Muscle layer of colon (tissue), 2 donors: Measurements from ENCODE around the gene NKG7.
"Not testable (repeated sequence)": the region's sequence is repeated elsewhere in the genome, so short reads cannot be mapped to it uniquely, and the experiment has no call there.

ENCODE experiments used
- H3K27ac ChIP-seq: one replicate; pipeline ENCODE4 v1.7.0; 2013; ENCODE audit warnings: low read depth, mild to moderate bottlenecking, low read length, moderate library complexity
- H3K27me3 ChIP-seq, 2 donors: one replicate each; pipeline ENCODE4 v1.7.0; 2013; ENCODE audit warnings: low read length in 2 of 2, mild to moderate bottlenecking in 2 of 2; ENCODE audit not compliant: insufficient read depth in 2 of 2, control insufficient read depth in 1 of 2
- H3K36me3 ChIP-seq: one replicate; pipeline ENCODE4 v1.7.0; 2013; ENCODE audit warnings: mild to moderate bottlenecking, low read length; ENCODE audit not compliant: insufficient read depth
- H3K4me1 ChIP-seq: one replicate; pipeline ENCODE4 v1.7.0; 2013; ENCODE audit warnings: mild to moderate bottlenecking, low read length; ENCODE audit not compliant: insufficient read depth
- H3K4me3 ChIP-seq, 2 donors: one replicate each; pipeline ENCODE4 v1.7.0; 2013; ENCODE audit warnings: low read length in 2 of 2, low read depth in 1 of 2, mild to moderate bottlenecking in 1 of 2, moderate library complexity in 1 of 2
- H3K9ac ChIP-seq: one replicate; pipeline ENCODE4 v1.7.0; 2013; ENCODE audit warnings: low read length
- H3K9me3 ChIP-seq: one replicate; pipeline ENCODE4 v1.7.0; 2013; ENCODE audit warnings: mild to moderate bottlenecking, low read length
- donor health status: abdominal sarcoma.
- donor health status: Adenocarcinoma of cecum.

NKG7 gene

GRCh38 chr19:51407511-51408131 lies 35.2 kb upstream of the NKG7 start:
- no peak overlapping the region for H3K27ac ChIP-seq
- H3K27me3 ChIP-seq: peaks cover 0 to 4% of the 10 kb centered on the region in 2 donors
- no peak overlapping the region for H3K9ac ChIP-seq
- no peaks in the 10 kb centered on the region for H3K9me3 ChIP-seq
- H3K4me1 ChIP-seq: no peaks in the 10 kb centered on the region
- H3K36me3 ChIP-seq: no peaks in the 10 kb centered on the region
- H3K4me3 ChIP-seq: no peak overlapping the region

- H3K4me3 ChIP-seq: no peak overlapping the region
- H3K36me3 ChIP-seq: no peaks in the 10 kb centered on the region
- peaks cover 0 to 4% of the 10 kb centered on the region in 2 donors for H3K27me3 ChIP-seq
- no peaks in the 10 kb centered on the region for H3K4me1 ChIP-seq
- no peak overlapping the region for H3K27ac ChIP-seq
- no peak overlapping the region for H3K9ac ChIP-seq
- no peaks in the 10 kb centered on the region for H3K9me3 ChIP-seq
Observed at GRCh38 chr19:51402117-51402516, 29.7 kb upstream of the NKG7 start.

DNA sequence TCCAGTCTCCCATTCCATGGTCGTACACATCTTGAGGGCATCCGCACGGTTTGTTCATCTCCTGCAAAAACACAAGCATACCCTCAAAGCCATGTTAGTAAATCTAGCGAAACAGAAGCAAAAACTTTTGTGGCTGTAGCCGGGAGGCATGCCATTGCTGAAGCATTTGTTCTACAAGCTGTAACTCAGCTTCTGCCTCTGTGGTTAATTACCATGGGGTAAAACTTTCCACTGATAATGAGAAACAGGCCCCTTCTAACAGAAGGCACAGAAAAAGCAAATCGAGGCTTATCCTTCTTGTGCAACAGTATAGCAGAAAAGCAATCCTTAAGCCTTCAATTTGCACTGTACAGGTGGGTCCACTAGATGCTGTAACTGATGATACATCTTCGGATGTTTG lies 27.5 kb upstream of the NKG7 start:
- H3K4me3 ChIP-seq, H3K9ac ChIP-seq, H3K36me3 ChIP-seq, H3K9me3 ChIP-seq, H3K4me1 ChIP-seq, H3K27me3 ChIP-seq, H3K27ac ChIP-seq: not testable (repeated sequence)

GRCh38 chr19:51399231-51399630 lies 26.8 kb upstream of the NKG7 start:
- no peaks in the 10 kb centered on the region for H3K27me3 ChIP-seq
- H3K9me3 ChIP-seq: no peaks in the 10 kb centered on the region
- no peaks in the 10 kb centered on the region for H3K36me3 ChIP-seq
- peaks cover 6% of the 10 kb centered on the region for H3K4me1 ChIP-seq
- no peak overlapping the region for H3K4me3 ChIP-seq
- no peak overlapping the region for H3K27ac ChIP-seq
- H3K9ac ChIP-seq: no peak overlapping the region

- Histone ChIP-seq H3K27me3 (no peaks in the 10 kb centered on the region), H3K27ac (no peak overlapping the region), H3K9me3 (no peaks in the 10 kb centered on the region), H3K4me3 (no peak overlapping the region), H3K36me3 (no peaks in the 10 kb centered on the region), H3K9ac (no peak overlapping the region), H3K4me1 (peaks cover 11% of the 10 kb centered on the region)
Observed at GRCh38 chr19:51398096-51398704, 25.7 kb upstream of the NKG7 start.

GRCh38 chr19:51397453-51397852 lies 25.0 kb upstream of the NKG7 start:
- H3K4me3 ChIP-seq, H3K9me3 ChIP-seq, H3K27ac ChIP-seq, H3K36me3 ChIP-seq, H3K27me3 ChIP-seq, H3K9ac ChIP-seq: not testable (repeated sequence)
- peaks cover 11% of the 10 kb centered on the region for H3K4me1 ChIP-seq

GRCh38 chr19:51396175-51396574 lies 23.7 kb upstream of the NKG7 start:
- Histone ChIP-seq H3K27ac (no peak overlapping the region), H3K9ac (no peak overlapping the region), H3K36me3 (no peaks in the 10 kb centered on the region), H3K4me3 (no peak overlapping the region), H3K9me3 (no peaks in the 10 kb centered on the region), H3K27me3 (no peaks in the 10 kb centered on the region), H3K4me1 (peaks cover 11% of the 10 kb centered on the region)

DNA sequence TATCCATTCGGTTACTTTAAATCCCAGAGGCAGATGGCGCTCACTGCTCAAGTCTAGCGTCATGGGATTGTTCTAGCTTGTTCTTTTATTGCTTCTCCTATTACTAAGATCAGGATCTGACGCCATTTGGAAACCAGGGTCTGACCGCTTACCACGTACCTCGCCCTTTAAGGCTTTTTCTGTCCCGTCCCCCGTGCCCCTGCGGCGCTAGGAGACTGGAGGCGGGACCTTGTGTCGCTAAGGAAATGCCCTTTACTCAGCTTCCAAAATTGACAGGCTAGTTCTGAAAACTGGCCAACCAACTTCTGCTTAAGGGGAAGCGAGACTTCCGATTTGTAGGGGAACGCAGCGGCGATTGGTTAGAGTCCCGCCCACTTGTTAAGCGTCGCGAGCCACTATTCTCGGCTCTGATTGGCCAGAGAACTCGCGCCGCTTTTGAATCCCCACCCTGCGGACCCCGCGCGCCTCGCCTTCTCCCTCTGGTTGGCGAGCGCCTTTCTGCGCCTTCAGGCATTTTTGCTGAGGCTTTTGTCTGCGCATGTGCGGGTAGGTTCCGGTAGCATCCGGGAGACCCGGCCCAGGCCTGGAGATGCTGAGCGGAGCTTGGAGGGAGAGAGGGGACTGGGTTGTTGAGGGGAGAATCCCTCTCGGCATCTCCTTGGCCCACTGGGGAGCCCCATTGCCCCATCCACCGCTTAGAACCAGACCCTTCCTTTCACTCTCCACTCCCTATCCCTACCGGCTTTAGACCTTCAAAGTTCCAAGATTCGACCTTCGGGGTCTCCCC lies 21.8 kb upstream of the NKG7 start:
- H3K36me3 ChIP-seq: no peaks in the 10 kb centered on the region
- peak overlapping the region; percentile 42 for H3K27ac ChIP-seq
- no peak overlapping the region for H3K9ac ChIP-seq
- H3K4me1 ChIP-seq: peaks cover 11% of the 10 kb centered on the region
- no peaks in the 10 kb centered on the region for H3K27me3 ChIP-seq
- peak overlapping the region; percentile 49 to 78 for H3K4me3 ChIP-seq
- H3K9me3 ChIP-seq: no peaks in the 10 kb centered on the region

GRCh38 chr19:51392701-51393100 lies 20.2 kb upstream of the NKG7 start:
- H3K27ac ChIP-seq: no peak overlapping the region
- no peak overlapping the region for H3K4me3 ChIP-seq
- no peaks in the 10 kb centered on the region for H3K9me3 ChIP-seq
- H3K36me3 ChIP-seq: no peaks in the 10 kb centered on the region
- H3K4me1 ChIP-seq: peaks cover 11% of the 10 kb centered on the region
- H3K9ac ChIP-seq: no peak overlapping the region
- H3K27me3 ChIP-seq: no peaks in the 10 kb centered on the region

- H3K9ac ChIP-seq: no peak overlapping the region
- no peaks in the 10 kb centered on the region for H3K27me3 ChIP-seq
- H3K4me3 ChIP-seq: no peak overlapping the region
- no peaks in the 10 kb centered on the region for H3K9me3 ChIP-seq
- no peaks in the 10 kb centered on the region for H3K36me3 ChIP-seq
- peaks cover 11% of the 10 kb centered on the region for H3K4me1 ChIP-seq
- H3K27ac ChIP-seq: no peak overlapping the region
Observed at GRCh38 chr19:51391073-51391611, 18.7 kb upstream of the NKG7 start.

DNA sequence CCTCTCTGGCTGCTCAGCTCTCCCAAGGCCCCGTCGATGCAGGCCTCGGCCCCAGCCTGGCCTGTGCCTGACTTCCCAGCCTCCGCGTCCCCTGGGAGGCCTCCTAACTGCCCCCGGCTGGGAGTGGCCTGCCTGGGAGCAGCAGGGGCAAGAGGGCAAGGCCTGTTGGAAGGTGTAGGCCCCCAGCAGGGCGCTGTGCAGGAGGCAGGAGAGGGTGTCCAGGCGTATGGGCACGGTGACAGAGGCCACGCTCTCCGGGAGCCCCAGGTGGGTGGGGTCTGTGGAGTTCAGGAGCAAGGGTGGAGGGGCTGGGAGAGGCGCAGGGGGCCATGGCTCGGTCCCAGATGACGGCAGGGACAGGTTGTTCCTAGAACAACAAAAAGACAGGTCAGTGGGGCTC lies 16.7 kb upstream of the NKG7 start:
- Histone ChIP-seq H3K9me3 (no peaks in the 10 kb centered on the region), H3K4me3 (no peak overlapping the region)

More for the DNA sequence above, 16.7 kb upstream of the NKG7 start:
- Histone ChIP-seq H3K27ac (no peak overlapping the region), H3K27me3 (no peaks in the 10 kb centered on the region), H3K4me1 (peaks cover 5% of the 10 kb centered on the region), H3K9ac (no peak overlapping the region), H3K36me3 (no peaks in the 10 kb centered on the region)
